Amniotic epithelial cell (primary cell): ENCODE results near the gene LRMDA.
"Not testable (repeated sequence)": the region's sequence is repeated elsewhere in the genome, so short reads cannot be mapped to it uniquely, and the experiment has no call there.

Experiments
- DNase-seq: peaks from one replicate; pipeline ENCODE4 v3.0.0-alpha.2; 2010; ENCODE audit warnings: low read depth

LRMDA gene

DNA sequence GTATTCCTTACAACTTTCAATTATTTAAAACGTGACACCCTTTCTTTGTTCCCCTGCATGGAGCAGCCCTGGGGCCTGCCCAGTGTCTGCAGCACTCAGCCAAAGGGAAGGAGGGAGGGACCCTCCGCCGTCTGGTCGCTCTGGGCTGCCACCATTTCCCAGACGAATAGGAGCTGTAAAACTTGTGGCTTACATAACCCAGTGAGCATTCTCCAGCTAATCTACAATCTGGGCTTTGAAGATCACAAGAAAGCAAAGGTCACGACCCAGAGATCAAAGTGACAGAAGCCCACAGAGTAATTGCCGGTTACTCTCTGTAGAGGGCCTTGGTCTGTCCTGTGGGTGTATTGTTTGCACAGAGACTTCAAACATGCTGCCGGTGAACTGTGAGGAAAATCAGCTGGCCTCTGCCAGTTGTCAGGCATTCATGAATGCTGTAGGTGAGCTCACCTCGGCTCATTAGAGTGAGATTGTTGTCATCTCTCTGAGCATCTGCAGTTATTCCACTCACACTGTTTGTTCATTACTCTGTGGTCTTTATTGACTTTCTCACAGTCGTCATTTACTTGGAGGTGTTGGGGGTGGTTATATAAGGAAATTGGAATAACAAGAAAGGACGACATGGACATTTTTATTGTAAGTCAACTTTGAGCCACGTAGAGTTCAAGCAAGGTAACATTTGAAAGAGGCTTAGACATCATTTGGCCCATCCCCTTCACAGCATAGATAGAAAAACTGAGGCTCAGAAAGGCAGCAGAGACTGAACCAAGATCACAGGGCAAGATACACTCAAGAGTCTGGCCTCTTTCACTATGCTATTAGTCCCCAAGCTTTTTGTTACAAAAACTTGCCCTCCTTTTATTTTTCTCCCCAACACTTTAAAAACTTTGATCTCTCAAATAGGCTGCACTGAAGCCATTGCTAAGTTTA, 619.8 kb downstream of the LRMDA start:
- no peak for DNase-seq

DNA sequence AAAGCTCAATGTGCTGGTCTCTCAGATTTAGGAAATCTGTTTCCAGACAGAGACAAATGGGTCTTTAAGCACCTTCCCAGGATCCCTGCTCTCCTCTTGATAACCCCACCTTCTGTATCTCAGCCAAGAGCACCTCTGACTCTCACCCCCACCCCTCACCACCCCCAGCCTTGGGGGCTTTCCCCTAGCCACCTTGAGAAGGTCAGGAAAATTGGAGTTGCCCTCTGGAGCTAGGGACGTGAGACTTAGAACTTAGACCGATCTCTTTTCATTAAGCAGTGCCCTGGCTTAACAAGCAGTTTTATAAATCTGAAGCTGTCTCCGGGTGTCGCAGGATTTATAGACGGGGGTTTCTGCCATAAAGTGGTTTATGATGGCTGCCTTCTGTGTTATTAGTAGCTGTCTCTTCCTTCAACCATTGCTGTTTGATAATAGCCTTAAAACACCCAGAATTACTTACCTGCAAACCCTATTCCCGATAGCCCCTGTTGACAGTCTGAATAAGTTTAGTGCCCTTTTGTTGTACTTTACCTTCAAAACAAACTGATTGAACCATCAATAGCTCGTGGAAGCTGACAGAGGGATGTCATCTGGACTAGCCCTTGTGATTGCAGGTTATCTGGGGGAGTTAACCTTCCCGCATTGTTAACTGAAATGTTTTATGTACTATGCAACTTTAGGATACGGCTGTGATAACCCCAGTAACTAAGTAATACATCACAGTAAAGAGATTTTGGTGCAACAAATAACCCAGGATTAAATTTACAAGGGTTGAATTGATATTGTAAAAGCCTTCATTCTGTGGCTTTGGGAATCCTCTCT, 621.5 kb downstream of the LRMDA start:
- no peak for DNase-seq

DNA sequence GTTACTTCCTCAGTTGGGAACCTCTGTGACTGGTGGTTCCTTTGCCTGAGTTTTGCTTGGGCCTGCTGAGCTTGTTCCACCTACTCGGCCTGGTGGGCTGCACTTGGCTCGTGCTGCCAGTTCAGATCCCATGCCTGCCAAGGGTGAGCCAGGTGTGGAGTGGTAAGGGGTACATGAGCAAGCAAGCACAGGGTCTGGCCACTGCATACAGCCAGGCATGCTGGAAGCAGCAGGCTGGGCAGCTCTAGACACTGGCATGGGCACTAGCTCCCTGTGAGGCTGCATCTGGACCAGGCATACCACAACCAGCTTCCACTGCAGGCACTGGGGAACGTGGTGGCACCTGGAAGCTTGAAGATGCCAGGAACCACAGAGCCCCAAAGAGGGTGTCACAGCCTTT, 624.0 kb downstream of the LRMDA start:
- DNase-seq, result no peak

DNA sequence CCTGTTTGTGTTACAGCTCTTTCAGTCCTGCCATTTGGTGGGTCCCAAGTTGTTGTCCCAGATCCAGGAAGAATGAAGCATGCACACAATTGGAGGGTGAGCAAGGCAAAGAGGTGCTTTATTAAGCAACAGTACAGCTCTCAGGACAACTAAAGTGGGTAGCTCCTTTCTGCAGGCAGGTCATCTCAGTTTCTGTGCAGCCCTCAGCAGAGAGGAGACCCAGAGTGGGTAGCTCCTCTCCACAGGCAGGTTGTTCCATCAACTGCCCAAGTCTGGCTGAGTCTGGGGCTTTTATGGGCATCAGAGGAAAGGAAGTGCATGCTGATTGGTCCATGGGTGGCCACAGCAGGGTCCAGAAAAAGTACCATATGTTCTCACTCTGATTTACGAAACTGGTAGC, 624.5 kb downstream of the LRMDA start:
- DNase-seq, result no peak

DNA sequence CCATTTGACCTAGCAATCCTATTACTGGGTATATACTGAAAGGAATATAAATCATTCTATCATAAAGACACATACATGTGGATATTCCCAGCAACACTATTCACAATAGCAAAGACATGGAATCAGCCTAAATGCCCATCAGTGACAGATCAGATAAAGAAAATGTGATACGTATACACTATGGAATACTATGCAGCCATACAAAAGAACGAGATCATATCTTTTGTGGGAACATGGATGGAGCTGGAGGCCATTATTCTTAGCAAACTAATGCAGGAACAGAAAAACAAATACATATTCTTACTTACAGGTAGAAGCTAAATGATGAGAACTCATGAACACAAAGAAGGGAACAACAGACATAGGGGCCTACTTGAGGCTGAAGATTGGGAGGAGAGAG, 629.6 kb downstream of the LRMDA start:
- DNase-seq, result not testable (repeated sequence)

DNA sequence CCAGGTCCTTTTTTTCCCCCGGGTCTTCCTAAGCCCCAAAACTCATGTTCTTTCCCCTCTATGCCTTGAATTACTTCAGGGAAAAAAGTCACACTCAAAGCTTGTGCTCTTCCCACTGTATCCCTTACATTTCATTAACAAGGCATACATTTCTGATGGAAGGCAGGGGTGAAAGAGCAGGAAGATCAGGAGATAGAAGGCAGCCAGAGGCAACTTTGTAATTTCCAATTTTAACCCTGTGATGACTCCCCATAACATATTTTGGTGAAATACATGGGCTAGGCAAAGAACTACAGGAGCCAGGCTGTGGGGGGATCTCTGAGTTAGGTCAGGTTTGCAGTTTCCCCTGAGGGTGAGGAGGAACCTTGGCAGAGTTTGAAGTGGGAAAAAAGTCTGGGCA, 635.0 kb downstream of the LRMDA start:
- no peak for DNase-seq

DNA sequence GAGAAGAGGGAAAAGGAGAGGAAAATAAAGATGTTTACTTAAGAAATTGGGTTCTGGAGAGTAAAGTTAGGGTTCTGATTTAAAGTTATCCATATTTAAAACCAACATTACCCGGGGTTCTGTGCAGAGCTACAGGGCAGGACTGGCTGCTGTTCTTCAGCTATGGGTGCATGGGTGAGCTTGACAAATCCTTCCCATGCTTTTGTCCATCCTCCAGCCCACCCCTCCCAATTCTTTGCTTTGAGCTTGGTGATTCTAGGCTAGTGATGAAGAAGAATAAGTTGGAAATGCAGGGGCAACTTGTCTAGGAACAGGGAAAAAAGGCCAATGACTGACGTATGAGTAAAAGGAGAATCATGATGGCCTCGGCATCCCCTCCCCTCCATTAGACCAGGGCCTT, 636.0 kb downstream of the LRMDA start:
- DNase-seq, result no peak

DNA sequence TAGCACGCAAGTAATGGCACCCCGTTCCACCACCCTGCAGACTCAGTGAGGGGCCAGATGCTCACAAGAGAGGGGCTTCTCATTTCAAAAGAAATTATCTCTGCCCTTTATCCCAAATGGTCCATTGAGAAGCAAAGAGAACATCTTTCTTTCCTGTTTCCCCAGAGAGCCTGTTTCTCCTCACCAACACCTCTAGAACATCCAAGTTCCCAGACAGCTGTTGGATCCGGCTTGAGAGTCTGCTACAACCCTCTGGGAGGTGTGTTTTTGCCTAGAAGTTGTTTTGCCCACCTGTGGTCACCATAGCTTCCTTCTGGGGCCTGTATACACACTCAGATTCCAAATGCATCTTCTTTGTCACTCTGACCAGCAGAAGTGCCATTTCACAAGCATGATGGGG, 637.4 kb downstream of the LRMDA start:
- no peak for DNase-seq

DNA sequence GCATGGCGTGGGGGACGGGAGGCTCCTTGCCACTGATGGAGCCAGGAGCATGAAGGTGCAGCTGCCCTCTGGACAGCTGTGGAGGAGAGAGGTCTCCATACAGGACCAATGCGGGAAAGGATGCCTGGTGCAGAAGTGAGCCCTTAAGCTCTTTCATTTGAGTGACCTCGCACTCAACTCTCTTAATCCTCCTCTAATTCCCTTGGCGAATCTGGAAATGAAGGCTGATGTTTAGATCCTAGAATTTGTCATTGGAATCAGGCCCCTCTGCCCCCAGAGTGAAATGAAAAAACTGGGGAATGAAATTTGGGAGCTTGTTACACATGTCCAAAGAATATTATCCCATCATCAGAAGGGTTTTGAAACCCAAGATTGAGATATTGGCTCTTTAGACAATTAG, 639.5 kb downstream of the LRMDA start:
- no peak for DNase-seq

DNA sequence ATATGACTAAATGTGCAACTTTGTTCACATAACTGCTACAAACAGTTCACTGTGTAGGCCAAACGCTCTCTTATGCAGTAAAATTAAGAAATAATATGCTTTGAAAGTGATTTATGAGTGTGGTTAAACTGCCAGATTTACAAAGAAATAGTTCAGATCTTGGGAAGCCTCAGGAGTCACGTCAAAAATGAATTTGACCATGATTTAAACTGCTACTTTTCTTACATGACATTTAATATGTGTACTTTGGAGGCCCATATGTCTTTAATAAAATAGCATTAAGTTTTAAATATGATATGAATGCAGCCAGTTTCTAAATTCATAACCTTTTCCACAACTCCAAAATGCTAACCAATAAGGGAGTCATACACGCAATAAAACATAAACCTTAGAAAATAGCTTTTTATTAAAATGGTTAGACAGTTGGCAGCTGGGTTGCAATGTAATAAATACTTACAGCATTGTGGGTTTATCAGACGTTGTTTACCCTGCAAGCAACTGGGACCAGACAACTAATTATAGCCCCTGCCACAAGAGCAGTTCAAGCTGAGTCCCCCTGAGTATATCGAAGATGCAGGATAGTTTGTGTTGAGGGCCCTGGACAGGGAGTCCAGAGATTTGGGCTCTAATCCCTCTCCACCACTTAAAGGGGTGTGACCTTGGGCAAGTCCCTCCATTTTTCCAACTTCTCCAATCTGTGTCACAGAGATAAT, 640.4 kb downstream of the LRMDA start:
- peak; percentile 89 for DNase-seq

DNA sequence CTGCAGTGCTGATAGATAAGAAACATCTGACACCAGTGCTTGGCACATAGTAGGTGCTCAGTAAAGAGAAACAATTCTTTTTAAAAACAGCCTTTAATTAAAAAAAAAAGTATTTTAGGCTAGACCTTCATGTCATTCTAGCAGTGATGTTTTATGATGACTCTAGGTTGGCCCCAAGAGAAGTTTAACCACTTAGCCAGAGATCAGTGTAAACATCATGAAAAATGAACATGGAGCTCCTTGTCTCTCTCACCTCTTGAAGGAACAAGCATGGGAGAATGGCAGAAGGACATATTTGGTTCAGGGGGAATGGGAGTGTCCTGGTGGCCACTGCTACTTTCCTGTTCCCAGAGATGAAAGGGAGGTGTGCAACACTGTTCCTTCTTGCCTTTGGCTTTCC, 641.0 kb downstream of the LRMDA start:
- no peak for DNase-seq

DNA sequence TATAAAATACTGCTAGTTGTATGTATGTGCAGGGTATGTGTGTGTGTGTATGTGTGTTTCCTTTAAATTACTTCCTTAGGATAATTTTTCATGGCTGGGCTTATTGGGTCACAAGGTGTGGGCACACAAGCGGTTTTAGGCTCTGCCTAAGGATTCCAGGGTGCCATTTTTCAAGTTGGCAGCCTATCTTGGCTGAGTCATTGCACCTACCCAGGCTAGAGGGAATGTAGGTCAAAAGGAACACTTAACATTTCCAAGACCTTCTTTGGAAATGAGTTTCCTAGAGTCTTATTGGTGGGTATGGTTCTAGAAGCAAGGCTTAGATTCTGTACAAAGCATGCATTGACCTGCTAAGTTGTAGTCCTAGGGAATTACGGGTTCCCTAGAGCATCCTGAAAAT, 642.1 kb downstream of the LRMDA start:
- peak; percentile 71 for DNase-seq

DNA sequence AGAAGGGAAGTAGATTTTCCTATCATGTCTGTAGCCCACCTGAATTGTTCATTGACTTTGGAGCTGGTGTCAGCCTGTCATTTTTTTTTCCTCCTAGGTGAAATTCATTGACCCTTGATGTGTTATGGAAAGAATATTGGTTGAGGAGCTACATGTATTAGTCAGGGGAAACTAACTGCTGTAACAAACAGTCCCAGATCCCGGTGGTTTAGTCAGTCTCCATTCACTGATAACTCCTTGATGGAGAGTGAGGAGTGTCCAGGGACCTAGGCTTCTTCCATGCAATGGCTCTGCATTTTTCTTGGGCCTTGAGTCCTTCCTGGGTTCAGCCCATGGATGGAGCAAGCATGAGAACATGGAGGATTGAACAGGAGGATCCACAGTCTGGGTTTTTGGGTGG, 643.2 kb downstream of the LRMDA start:
- DNase-seq, result no peak

DNA sequence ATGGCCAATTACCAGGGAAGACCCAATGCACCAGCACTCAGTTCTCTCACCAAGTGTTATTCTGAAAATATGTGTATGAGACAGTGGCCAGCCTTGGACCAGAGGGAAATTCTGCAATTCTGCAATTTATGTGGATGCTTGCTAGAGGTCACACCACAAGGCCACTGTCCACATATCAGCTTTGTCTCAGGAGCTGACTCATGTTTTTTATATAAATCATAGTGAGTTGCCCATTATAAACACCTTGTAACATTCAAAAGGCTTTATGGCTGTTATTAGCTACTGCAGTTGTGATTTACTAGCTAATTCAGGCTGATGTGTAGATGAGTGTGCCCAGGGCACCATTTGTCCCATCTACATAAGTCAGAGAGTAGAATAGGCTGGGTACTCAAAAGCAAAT, 649.0 kb downstream of the LRMDA start:
- peak; percentile 92 for DNase-seq

DNA sequence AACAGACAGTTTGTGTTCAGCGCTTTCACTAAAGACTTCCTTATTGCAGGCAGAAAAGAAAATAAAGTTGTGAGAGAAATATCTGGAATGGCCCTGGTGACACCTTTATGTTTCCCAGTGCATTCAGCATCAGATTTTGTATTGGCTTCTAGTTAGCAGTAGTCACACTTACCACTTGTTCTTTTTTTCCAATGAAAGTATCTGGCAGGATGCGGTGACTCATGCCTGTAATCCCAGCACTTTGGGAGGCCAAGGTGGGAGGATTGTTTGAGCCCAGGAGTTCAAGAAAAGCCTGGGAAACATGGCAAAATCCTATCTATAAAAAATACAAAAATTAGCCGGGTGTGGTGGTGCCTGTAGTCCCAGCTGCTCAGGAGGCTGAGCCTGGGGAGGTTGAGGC, 649.6 kb downstream of the LRMDA start:
- DNase-seq, result peak; percentile 59

DNA sequence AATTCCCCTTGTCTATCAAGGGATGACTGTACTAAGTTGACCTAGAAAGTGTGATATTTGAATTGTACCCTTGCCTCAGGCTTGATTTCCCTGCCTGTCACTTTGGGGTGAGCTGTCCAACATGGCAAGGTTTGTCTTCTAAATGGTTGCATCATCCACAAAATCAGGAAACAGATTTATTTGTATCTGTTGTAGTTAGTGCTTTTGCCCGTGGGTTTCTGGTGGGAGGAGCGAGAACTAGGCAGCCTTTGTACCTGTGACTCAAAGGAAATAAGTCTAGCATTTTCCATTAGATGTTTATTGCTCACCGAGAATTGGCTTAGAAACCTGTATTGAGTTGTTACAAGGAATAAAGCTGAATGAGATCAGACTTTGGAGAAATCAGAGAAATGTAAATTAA, 650.8 kb downstream of the LRMDA start:
- peak; percentile 49 for DNase-seq

DNA sequence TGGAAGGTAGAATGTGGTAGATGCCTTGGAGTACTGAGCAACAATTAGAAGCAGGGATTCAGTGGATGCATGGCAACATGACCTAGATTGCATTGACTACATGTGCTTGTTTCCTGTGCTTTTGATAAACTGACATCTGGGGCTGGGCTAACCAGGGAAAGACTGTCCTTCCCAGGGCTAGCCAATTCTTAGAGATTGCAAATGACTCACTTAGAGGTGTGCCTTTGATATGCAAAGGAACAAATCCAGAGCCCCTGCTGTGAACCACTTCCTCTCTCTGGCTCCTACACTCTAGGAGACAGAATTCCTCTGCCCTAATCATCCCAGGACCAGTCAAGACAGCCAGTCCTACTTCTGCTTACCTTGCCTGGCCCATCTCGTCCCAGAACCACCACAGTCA, 651.5 kb downstream of the LRMDA start:
- DNase-seq, result peak; percentile 89

DNA sequence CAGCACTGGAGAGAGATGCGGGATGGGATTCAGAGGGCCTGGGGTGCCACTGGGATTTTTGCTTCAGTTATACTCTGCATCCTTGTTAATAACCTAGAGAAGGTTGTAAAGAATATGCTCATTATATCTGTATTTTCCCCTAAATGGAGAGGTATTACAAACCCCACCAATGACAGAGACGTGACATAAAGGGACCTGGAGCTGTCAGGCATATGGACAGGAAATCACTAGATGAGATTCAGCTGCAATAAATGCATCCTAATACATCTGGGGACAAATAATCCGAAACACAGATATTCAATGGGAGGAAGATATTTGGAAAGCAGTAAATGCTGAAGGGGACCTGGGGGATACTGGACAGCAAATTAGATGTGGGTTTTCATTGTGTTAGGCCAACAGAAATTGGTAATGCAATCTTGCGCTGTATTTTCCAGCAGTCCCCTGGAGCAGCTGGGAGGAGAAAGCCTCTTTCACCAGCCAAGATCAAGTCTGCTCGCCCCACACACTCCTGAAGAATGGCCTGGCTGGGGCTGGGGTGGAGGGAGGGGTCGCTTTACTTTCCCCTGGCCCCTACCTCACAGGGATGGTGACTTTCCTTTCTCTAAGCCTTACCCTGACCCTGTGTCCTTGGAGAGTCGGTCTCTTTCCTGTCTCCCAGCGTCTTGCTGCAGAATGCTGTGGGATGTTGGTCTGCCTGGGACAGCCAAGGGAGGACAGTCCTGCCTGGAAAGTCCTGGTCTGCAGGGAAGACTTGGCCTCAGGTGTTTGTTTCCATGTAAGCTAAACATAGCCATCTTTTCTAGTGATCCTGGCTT, 653.8 kb downstream of the LRMDA start:
- no peak for DNase-seq

DNA sequence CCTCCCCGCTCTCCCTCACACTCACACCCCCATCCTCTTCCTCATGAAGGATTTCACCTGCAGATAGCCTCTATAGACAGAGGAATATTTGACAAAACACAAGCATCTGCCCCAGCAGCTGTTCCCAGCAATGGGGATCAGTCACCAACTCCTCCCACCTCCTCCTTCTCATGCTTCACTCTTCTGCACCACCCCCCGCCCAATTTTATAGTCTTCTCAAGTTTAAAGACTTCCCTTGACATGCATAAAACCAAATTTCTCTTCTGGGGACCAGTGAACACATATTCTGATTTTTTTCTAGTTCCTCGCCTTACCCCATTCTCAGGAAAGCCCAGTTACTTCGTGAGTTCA, 654.4 kb downstream of the LRMDA start:
- DNase-seq, result no peak

DNA sequence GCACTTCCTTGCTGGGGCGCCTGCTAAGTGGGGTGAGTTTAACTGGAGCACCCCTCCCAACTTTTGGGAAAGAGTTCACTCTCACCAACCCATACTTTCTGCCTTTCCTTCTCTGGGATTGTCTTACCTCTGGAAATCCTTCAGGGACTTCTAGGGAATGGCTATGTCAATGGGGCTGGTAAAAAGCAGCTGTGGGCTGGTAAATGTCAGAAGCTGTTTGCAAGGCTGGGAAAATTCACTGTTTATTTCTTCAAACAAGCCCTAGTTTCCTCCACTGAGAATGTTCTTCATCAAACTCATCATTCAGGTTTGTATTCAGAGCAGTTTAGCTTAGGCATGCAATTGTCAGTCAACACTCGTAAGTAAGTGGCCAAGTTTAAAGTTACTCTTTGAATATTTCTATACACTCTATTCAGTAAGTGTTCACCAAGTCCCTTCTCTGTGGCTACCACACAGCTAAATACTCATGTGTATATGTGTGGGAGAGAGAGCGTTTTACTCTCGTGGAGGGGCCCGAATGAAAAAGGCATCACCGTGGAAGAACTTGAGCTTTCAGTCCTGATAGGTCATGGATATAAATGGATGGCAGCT, 654.8 kb downstream of the LRMDA start:
- no peak for DNase-seq
